GM12874 (cell line): ENCODE results near the gene ALOXE3.

Source experiments
- TF ChIP-seq, protein P1 (sequence below): IDR thresholded peaks from 2 replicates; pipeline ENCODE4 v1.5.1; 2011; ENCODE audit warnings: low read depth, mild to moderate bottlenecking, control low read depth, low read length, moderate library complexity; ENCODE audit not compliant: insufficient read depth

ALOXE3 gene

DNA sequence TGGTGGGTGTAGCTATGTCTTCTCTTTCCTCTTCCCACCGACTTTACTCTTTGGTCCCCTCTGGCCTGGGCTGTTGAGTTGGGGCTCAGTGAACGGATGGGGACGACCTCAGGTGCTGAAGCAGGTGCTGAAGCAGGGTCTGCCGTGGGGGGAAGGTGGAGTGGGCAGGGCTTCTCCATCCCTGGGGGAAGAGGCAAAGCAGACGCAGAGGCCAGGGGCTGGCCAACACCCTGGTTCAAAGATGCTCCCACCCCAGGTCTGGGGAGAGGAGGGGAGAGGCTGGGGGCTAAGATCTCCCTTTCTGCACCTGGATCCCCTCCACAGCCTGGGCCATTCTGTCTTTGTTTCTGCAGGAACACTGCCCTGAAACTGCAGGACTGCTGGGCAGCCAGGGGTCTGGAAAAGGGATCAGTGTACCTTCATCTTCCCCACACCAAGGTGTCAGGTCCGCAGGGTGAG, 53.7 kb downstream of the ALOXE3 start:
- TF ChIP-seq, protein P1, sequence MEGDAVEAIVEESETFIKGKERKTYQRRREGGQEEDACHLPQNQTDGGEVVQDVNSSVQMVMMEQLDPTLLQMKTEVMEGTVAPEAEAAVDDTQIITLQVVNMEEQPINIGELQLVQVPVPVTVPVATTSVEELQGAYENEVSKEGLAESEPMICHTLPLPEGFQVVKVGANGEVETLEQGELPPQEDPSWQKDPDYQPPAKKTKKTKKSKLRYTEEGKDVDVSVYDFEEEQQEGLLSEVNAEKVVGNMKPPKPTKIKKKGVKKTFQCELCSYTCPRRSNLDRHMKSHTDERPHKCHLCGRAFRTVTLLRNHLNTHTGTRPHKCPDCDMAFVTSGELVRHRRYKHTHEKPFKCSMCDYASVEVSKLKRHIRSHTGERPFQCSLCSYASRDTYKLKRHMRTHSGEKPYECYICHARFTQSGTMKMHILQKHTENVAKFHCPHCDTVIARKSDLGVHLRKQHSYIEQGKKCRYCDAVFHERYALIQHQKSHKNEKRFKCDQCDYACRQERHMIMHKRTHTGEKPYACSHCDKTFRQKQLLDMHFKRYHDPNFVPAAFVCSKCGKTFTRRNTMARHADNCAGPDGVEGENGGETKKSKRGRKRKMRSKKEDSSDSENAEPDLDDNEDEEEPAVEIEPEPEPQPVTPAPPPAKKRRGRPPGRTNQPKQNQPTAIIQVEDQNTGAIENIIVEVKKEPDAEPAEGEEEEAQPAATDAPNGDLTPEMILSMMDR: no peak

DNA sequence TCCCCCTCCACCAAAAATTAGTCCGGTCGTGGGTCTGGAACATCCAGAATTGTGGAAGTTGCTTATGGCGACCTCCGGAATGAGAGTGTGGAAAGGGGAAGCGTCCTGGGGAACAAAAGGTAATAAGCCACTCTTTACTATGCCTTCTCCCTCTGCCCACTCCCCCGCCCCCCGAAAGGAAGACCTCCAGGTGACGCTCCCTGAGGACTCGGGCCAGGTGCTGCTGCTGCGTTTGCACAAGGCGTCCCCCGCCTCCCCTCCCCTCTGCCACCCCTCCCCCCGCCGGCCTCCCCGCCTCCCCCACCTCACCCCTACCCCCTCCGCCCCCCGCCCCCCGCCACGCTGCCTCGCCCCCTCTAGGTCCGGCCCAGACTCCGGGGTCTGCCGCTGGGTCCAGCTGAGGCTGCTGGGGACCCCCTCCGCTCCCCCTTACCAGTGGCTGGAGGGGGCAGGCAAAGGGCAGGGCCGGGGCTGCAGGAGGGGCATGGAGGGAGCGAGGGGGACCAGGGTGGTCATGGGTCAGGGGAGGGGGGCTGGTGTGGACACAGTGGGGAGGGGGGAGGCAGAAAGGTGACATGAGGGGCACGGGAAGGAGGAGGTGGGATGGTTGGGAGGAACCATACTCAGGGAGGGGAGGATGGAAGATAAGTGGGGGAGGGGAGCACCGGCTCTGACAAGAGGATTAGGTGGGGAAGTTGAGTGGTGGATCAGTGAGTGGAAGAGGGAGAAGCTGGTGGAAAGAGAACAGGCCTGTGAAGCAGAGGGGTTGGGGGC, 54.4 kb downstream of the ALOXE3 start:
- TF ChIP-seq, protein P1: no peak

DNA sequence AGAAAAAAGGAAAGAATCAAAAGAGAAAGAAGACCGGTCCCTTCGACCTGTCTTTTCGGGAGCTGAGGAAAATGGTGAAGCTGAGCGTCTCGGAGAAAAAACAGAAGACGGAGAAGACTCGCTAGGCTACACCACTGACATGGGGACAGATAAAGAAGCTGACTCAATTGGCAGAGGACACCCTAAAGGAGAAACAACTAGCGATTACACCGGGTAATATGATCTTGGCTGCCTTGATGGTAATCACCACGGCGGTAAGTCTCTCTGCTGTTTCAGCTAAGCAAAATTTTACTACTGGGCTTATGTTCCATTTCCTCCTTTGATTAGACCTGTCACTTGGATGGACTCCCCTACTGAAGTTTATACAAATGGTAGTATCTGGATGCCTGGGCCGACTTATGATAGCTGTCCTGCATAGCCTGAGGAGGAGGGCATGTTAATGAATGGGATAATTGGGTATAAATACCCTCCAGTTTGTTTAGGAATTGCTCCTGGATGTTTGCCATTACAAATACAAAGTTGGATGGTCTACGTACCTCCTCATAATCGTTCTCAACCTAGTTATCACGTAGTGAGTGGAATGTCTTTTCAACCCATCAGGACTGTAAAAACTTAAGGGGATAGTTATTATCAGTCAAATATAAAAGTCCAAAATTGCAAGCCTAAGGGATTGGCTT, 55.4 kb downstream of the ALOXE3 start:
- TF ChIP-seq, protein P1: no peak

DNA sequence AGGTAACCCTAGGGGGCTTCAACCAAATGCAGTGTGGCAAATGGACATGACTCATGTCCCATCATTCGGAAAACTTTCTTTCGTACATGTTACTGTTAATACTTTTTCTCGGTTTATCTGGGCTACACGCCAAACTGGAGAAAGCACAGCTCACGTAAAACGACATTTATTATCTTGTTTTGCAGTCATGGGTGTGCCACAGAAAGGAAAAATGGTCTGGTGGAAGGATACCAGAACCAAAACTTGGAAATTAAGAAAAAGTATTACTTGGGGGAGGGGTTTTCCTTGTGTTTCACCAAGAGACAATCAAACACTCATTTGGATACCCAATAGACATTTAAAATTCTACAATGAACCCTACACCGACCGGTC, 55.9 kb downstream of the ALOXE3 start:
- TF ChIP-seq, protein P1: no peak

DNA sequence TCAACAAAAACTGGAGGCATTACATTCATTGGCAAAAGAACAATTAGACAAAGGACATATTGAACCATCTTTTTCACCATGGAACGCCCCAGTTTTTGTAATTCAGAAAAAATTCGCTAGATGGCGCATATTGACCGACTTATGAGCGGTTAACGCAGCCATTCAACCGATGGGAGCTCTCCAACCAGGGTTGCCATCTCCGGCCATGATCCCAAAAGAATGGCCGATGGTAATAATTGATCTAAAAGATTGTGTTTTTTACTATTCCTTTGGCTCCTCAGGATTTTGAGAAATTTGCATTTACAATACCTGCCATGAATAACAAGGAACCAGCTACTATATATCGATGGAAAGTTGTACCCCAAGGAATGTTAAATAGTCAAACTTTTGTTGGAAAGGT, 58.0 kb downstream of the ALOXE3 start:
- TF ChIP-seq, protein P1: peak; percentile 53

DNA sequence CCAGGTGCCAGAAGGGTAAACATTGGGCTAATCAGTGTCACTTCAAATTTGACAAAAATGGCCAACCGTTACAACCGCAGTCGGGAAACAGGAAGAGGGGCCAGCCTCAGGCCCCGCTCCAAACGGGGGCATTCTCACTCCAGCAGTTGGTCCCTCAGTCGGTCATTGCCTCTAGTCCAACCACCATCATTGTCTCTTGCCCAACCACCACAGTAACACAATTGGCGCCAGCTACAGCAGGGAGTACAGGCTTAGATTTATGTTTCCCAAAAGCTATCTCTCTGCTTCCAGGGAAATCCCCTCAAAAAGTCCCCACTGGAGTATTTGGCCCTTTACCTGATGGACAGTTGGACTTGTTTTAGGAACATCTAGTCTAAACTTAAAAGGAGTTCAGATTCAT, 59.2 kb downstream of the ALOXE3 start:
- TF ChIP-seq, protein P1: no peak

DNA sequence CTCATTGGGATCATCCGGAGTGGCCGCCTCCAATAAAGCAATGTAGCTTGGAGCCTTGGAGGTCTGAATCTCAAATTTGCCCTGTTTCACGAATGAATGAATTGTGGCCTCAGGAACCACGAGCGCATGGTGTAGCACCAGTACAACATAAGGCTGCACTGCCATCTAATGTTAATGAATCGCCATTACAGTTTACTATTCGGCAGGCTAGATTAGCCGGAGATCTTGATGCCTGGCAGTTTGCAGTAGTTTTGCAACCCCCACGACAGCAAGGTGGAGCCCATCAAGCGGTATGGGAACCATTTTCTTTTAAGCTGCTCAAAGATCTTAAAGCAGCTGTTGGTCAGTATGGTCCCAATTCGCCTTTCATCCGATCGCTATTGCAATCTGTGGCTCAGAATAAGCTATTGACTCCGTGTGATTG, 60.6 kb downstream of the ALOXE3 start:
- TF ChIP-seq, protein P1: peak; percentile 69
